DMS 273 (cell line): ENCODE results near the gene SASS6.

Source experiments
- DNase-seq: peaks from one replicate; lab custom pipeline; 2025; ENCODE audit not compliant: unreplicated experiment; lab: John Stamatoyannopoulos, UW

The SASS6 gene

GRCh38 chr1:100132566-100133477 lies at the start of gene SASS6, which contains the start of gene TRMT13:
SASS6 (minus strand) TSS chr1:100132930; CDS start chr1:100132814, 116 bp downstream.
TRMT13 (plus strand) TSS chr1:100133163; CDS start chr1:100133169, 6 bp downstream.
- peak; percentile 99 for DNase-seq

GRCh38 chr1:100178091-100178490 lies 45.4 kb upstream of the SASS6 start, which contains the start of gene LRRC39:
LRRC39 (minus strand) TSS chr1:100178256; CDS start chr1:100168516, 9,740 bp downstream.
- no peak for DNase-seq

- no peak for DNase-seq
Measured at GRCh38 chr1:100177295-100178041, 44.7 kb upstream of the SASS6 start.

GRCh38 chr1:100168051-100168450 lies 35.3 kb upstream of the SASS6 start:
- DNase-seq: no peak

GRCh38 chr1:100164702-100165101 lies 32.0 kb upstream of the SASS6 start:
- no peak for DNase-seq

- peak; percentile 13 for DNase-seq
Measured at GRCh38 chr1:100164216-100164615, 31.5 kb upstream of the SASS6 start.

- no peak for DNase-seq
Measured at GRCh38 chr1:100162881-100163280, 30.2 kb upstream of the SASS6 start.

GRCh38 chr1:100152271-100152670 lies 19.5 kb upstream of the SASS6 start:
- DNase-seq: no peak

- DNase-seq: no peak
Measured at GRCh38 chr1:100151679-100152078, 18.9 kb upstream of the SASS6 start.

GRCh38 chr1:100147875-100148274 lies 15.1 kb upstream of the SASS6 start:
- no peak for DNase-seq

- no peak for DNase-seq
Measured at GRCh38 chr1:100146958-100147357, 14.2 kb upstream of the SASS6 start.

GRCh38 chr1:100145116-100145515 lies 12.4 kb upstream of the SASS6 start:
- no peak for DNase-seq

- no peak for DNase-seq
Measured at GRCh38 chr1:100142343-100142742, 9.6 kb upstream of the SASS6 start.

- no peak for DNase-seq
Measured at GRCh38 chr1:100141192-100141591, 8.5 kb upstream of the SASS6 start.

- no peak for DNase-seq
Measured at GRCh38 chr1:100137602-100138001, 4.9 kb upstream of the SASS6 start.

- DNase-seq: peak; percentile 14
Measured at GRCh38 chr1:100134872-100135271, 2.1 kb upstream of the SASS6 start.

GRCh38 chr1:100131623-100132022 lies 1.1 kb downstream of the SASS6 start:
- DNase-seq: no peak

GRCh38 chr1:100130552-100131077 lies 2.1 kb downstream of the SASS6 start:
- DNase-seq: peak; percentile 29

- no peak for DNase-seq
Measured at GRCh38 chr1:100127226-100127625, 5.5 kb downstream of the SASS6 start.

- no peak for DNase-seq
Measured at GRCh38 chr1:100122177-100122576, 10.6 kb downstream of the SASS6 start.

GRCh38 chr1:100115524-100115923 lies 17.2 kb downstream of the SASS6 start:
- DNase-seq: no peak
